ENCODE measurements around the gene BRD4. TPM values are rescaled to one million over a fixed set of nuclear protein-coding genes. Genes with fewer than 3 reads are reported as not detected.
A peak's percentile ranks its signal among the peaks of the same experiment; 100 is the strongest.

The BRD4 gene
- total RNA-seq, 2 experiments from 2014 or later, result 94.5 to 103 TPM

GRCh38 chr19:15241259-15241910 is 91.0 kb downstream of the BRD4 start:
- ChIA-PET POLR2A (interaction anchor here (0.6 kb wide), 1 partner anchor 693 kb away, joined by 3 read pairs; the partner anchor contains the start of gene CYP4F11), CTCF (interaction anchor here (0.5 kb wide), 1 partner anchor 67 kb away, joined by 3 read pairs; no protein-coding TSS in a partner anchor)
- Mint-ChIP-seq H3K4me1 (ENCODE audit: low read depth) (no peaks in the 10 kb centered on the region), H3K27me3 (no peaks in the 10 kb centered on the region), H3K9me3 (no peaks in the 10 kb centered on the region), H3K27ac (no peak overlapping the region), H3K36me3 (peaks cover 52% of the 10 kb centered on the region), H3K4me3 (no peak overlapping the region)
- DNase-seq, result no peak
- intact Hi-C loops (cut with micrococcal nuclease), result no loop called here

- intact Hi-C loops (cut with micrococcal nuclease), result no loop called here
- Mint-ChIP-seq H3K27ac (no peak overlapping the region), H3K9me3 (no peaks in the 10 kb centered on the region), H3K36me3 (peaks cover 50% of the 10 kb centered on the region), H3K4me1 (ENCODE audit: low read depth) (no peaks in the 10 kb centered on the region), H3K4me3 (no peak overlapping the region), H3K27me3 (no peaks in the 10 kb centered on the region)
- DNase-seq, result no peak
- ChIA-PET CTCF (no interaction called here), POLR2A (no interaction called here)
These were observed 91.8 kb downstream of the BRD4 start for GRCh38 chr19:15240515-15240914.

GRCh38 chr19:15239337-15239949 is 92.9 kb downstream of the BRD4 start:
- DNase-seq, result no peak
- Mint-ChIP-seq H3K4me3 (no peak overlapping the region), H3K27ac (no peak overlapping the region), H3K4me1 (ENCODE audit: low read depth) (no peaks in the 10 kb centered on the region), H3K27me3 (no peaks in the 10 kb centered on the region), H3K36me3 (peaks cover 46% of the 10 kb centered on the region), H3K9me3 (no peaks in the 10 kb centered on the region)
- intact Hi-C loops (cut with micrococcal nuclease), result no loop called here
- ChIA-PET CTCF (no interaction called here), POLR2A (no interaction called here)

GRCh38 chr19:15238639-15239155 is 93.6 kb downstream of the BRD4 start:
- H3K4me3 Mint-ChIP-seq, result no peak overlapping the region
- H3K27me3 Mint-ChIP-seq, result peaks cover 2% of the 10 kb centered on the region
- H3K9me3 Mint-ChIP-seq, result no peaks in the 10 kb centered on the region
- intact Hi-C loops (cut with micrococcal nuclease), result no loop called here
- H3K4me1 Mint-ChIP-seq (ENCODE audit: low read depth), result peaks cover 2% of the 10 kb centered on the region
- ChIA-PET POLR2A (no interaction called here), CTCF (no interaction called here)
- peaks cover 41% of the 10 kb centered on the region for H3K36me3 Mint-ChIP-seq
- no peak overlapping the region for H3K27ac Mint-ChIP-seq
- no peak for DNase-seq

GRCh38 chr19:15237759-15238638 is 94.3 kb downstream of the BRD4 start:
- DNase-seq, result no peak
- Mint-ChIP-seq H3K27ac (no peak overlapping the region), H3K4me3 (no peak overlapping the region), H3K4me1 (ENCODE audit: low read depth) (peaks cover 5% of the 10 kb centered on the region), H3K27me3 (peaks cover 6% of the 10 kb centered on the region), H3K36me3 (peaks cover 35% of the 10 kb centered on the region), H3K9me3 (no peaks in the 10 kb centered on the region)
- POLR2A ChIA-PET, result no interaction called here
- CTCF ChIA-PET, result no interaction called here
- intact Hi-C loops (cut with micrococcal nuclease), result no loop called here

GRCh38 chr19:15236886-15237285 is 95.5 kb downstream of the BRD4 start:
- H3K4me3 Mint-ChIP-seq, result no peak overlapping the region
- peaks cover 12% of the 10 kb centered on the region for H3K4me1 Mint-ChIP-seq (ENCODE audit: low read depth)
- no peak overlapping the region for H3K27ac Mint-ChIP-seq
- ChIA-PET POLR2A (no interaction called here), CTCF (interaction anchor here (0.9 kb wide), 1 partner anchor 24 kb away, joined by 3 read pairs; no protein-coding TSS in a partner anchor)
- intact Hi-C loops (cut with micrococcal nuclease), result no loop called here
- no peaks in the 10 kb centered on the region for H3K9me3 Mint-ChIP-seq
- peaks cover 13% of the 10 kb centered on the region for H3K27me3 Mint-ChIP-seq
- peaks cover 32% of the 10 kb centered on the region for H3K36me3 Mint-ChIP-seq
- DNase-seq, result no peak

- POLR2A ChIA-PET, result no interaction called here
- DNase-seq, result no peak
- Mint-ChIP-seq H3K27ac (no peak overlapping the region), H3K27me3 (peaks cover 20% of the 10 kb centered on the region), H3K9me3 (no peaks in the 10 kb centered on the region), H3K4me3 (no peak overlapping the region), H3K36me3 (peaks cover 29% of the 10 kb centered on the region), H3K4me1 (ENCODE audit: low read depth) (peaks cover 12% of the 10 kb centered on the region)
- intact Hi-C loops (cut with micrococcal nuclease), result no loop called here
- CTCF ChIA-PET, result no interaction called here
These were observed 96.6 kb downstream of the BRD4 start for GRCh38 chr19:15235781-15236180.

GRCh38 chr19:15234431-15235130 is 97.8 kb downstream of the BRD4 start:
- no peak for DNase-seq
- intact Hi-C loops (cut with micrococcal nuclease), result no loop called here
- Mint-ChIP-seq H3K36me3 (peaks cover 23% of the 10 kb centered on the region), H3K27ac (peak overlapping the region; percentile 50), H3K4me3 (no peak overlapping the region), H3K27me3 (peaks cover 21% of the 10 kb centered on the region), H3K9me3 (no peaks in the 10 kb centered on the region), H3K4me1 (ENCODE audit: low read depth) (peaks cover 12% of the 10 kb centered on the region)
- ChIA-PET POLR2A (no interaction called here), CTCF (no interaction called here)

- ChIA-PET CTCF (interaction anchor here (0.6 to 1.5 kb wide), 4 partner anchors 131 to 188 kb away, joined by 3 to 6 read pairs (median 3); no protein-coding TSS in a partner anchor), POLR2A (interaction anchor here (0.6 to 1.1 kb wide), 2 partner anchors 188 to 913 kb away, joined by 3 read pairs; partner anchors contain the start of gene AKAP8L)
- Mint-ChIP-seq H3K9me3 (no peaks in the 10 kb centered on the region), H3K27ac (no peak overlapping the region), H3K4me1 (ENCODE audit: low read depth) (peaks cover 12% of the 10 kb centered on the region), H3K27me3 (peaks cover 22% of the 10 kb centered on the region), H3K36me3 (peaks cover 6% of the 10 kb centered on the region), H3K4me3 (no peak overlapping the region)
- intact Hi-C loops (cut with micrococcal nuclease), result no loop called here
- no peak for DNase-seq
These were observed 101.1 kb downstream of the BRD4 start for GRCh38 chr19:15231271-15231670.

GRCh38 chr19:15227261-15227660 is 105.1 kb downstream of the BRD4 start:
- no peak for DNase-seq
- no peaks in the 10 kb centered on the region for H3K36me3 Mint-ChIP-seq
- no peaks in the 10 kb centered on the region for H3K9me3 Mint-ChIP-seq
- peaks cover 29% of the 10 kb centered on the region for H3K27me3 Mint-ChIP-seq
- H3K4me3 Mint-ChIP-seq, result no peak overlapping the region
- intact Hi-C loops (cut with micrococcal nuclease), result no loop called here
- H3K4me1 Mint-ChIP-seq (ENCODE audit: low read depth), result peaks cover 16% of the 10 kb centered on the region
- H3K27ac Mint-ChIP-seq, result no peak overlapping the region
- ChIA-PET POLR2A (no interaction called here), CTCF (no interaction called here)

GRCh38 chr19:15225760-15226159 is 106.6 kb downstream of the BRD4 start:
- intact Hi-C loops (cut with micrococcal nuclease), result no loop called here
- H3K27ac Mint-ChIP-seq, result no peak overlapping the region
- DNase-seq, result no peak
- H3K9me3 Mint-ChIP-seq, result no peaks in the 10 kb centered on the region
- peaks cover 20% of the 10 kb centered on the region for H3K27me3 Mint-ChIP-seq
- ChIA-PET CTCF (interaction anchor here (1.0 kb wide), 1 partner anchor 47 kb away, joined by 3 read pairs; no protein-coding TSS in a partner anchor), POLR2A (no interaction called here)
- no peaks in the 10 kb centered on the region for H3K36me3 Mint-ChIP-seq
- peaks cover 14% of the 10 kb centered on the region for H3K4me1 Mint-ChIP-seq (ENCODE audit: low read depth)
- no peak overlapping the region for H3K4me3 Mint-ChIP-seq

All from activated CD4-positive, alpha-beta memory T cell treated with anti-CD3 and anti-CD28 coated beads for 36 hours (primary cell).